HG03175 (cell line): ENCODE data around the gene COMMD4.
A peak's percentile ranks its signal among the peaks of the same experiment; 100 is the strongest.

Source experiments
- ATAC-seq: cut with Tn5 transposase; IDR thresholded peaks from one replicate; pipeline ENCODE4 v1.9.1; 2021; ENCODE audit warnings: mild to moderate bottlenecking, moderate library complexity; ENCODE audit not compliant: unreplicated experiment

COMMD4 gene

GRCh38 chr15:75355369-75355768, 19.5 kb downstream of the COMMD4 start:
- no peak for ATAC-seq

GRCh38 chr15:75356006-75356405, 20.1 kb downstream of the COMMD4 start:
- ATAC-seq = no peak

GRCh38 chr15:75356517-75356916, 20.7 kb downstream of the COMMD4 start:
- ATAC-seq = no peak

- no peak for ATAC-seq
These were observed 22.3 kb downstream of the COMMD4 start for GRCh38 chr15:75357976-75358673.

- ATAC-seq = no peak
These were observed 23.1 kb downstream of the COMMD4 start for GRCh38 chr15:75358771-75359536.

- ATAC-seq = no peak
These were observed 23.8 kb downstream of the COMMD4 start for GRCh38 chr15:75359537-75360250.

- ATAC-seq = no peak
These were observed 24.5 kb downstream of the COMMD4 start for GRCh38 chr15:75360391-75360790.

GRCh38 chr15:75360856-75361255, 25.0 kb downstream of the COMMD4 start:
- no peak for ATAC-seq

GRCh38 chr15:75361361-75361988, 25.6 kb downstream of the COMMD4 start:
- no peak for ATAC-seq

- no peak for ATAC-seq
These were observed 26.3 kb downstream of the COMMD4 start for GRCh38 chr15:75361989-75362641.

- ATAC-seq = no peak
These were observed 26.9 kb downstream of the COMMD4 start for GRCh38 chr15:75362642-75363249.

GRCh38 chr15:75363786-75364185, 27.9 kb downstream of the COMMD4 start:
- no peak for ATAC-seq

GRCh38 chr15:75364881-75365280, 29.0 kb downstream of the COMMD4 start:
- no peak for ATAC-seq

GRCh38 chr15:75366163-75366562, 30.3 kb downstream of the COMMD4 start:
- ATAC-seq = no peak

GRCh38 chr15:75367006-75367405, 31.1 kb downstream of the COMMD4 start:
- ATAC-seq = no peak

GRCh38 chr15:75367406-75367912, 31.6 kb downstream of the COMMD4 start:
- no peak for ATAC-seq

- peak; percentile 89 for ATAC-seq
These were observed 32.2 kb downstream of the COMMD4 start, which contains the start of gene MAN2C1 for GRCh38 chr15:75367913-75368688. MAN2C1 (minus strand) TSS chr15:75368607; CDS start chr15:75368583, 24 bp downstream.

GRCh38 chr15:75368689-75369239, 32.9 kb downstream of the COMMD4 start:
- no peak for ATAC-seq
